C1 segment of cervical spinal cord (tissue), 14 donors: ENCODE measurements around the gene EEF2K.

Experiments
- DNase-seq, 14 donors: peaks; one replicate each; lab custom pipeline; 2025; lab: John Stamatoyannopoulos, UW

The EEF2K gene

DNA sequence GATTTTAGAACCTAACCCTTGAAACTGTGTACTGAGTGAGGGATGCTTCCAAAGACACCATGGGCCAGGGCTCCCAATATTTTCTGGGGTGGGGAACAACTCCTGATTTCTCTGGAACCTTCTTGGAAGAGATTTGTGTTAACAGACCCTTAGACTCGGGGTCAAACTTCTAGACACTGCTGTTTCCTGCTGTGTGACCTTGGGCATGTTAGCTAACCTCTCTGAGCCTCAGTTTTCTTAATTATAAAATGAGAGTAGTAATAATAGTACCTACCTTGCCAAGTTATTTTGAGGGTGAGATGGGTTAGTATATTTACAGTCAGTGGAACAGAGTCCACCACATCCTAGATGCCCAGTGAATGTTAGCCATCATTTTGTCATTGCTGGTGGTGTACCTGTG lies 109.9 kb downstream of the EEF2K start:
- DNase-seq, result no peak

GRCh38 chr16:22316411-22316811 lies 110.3 kb downstream of the EEF2K start:
- no peak for DNase-seq

DNA sequence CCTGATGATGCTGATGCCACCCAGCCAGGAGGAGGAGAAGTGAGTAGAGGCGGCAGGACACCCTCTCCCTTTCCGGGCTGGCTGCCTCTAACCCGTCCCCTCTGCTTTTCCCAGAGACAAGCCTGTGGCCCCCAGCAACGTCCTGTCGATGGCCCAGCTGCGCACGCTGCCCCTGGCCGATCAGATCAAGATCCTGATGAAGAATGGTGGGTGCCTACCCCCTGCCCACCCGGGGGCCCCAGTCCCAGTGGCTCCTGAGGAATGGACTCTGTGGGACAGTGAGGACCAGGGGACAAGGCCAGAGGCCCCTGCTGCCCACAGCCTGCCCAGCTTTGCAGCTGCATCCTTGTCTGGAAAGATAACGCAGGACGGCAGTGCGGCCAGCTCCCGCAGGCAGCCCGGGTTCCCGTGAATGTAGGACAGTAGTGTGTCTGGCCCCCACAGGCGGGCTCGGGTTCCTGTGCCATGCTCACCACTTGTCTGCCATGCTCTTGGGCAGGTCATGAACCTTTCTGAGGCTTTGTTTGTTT lies 111.0 kb downstream of the EEF2K start:
- no peak for DNase-seq

- DNase-seq, result no peak
Measured at GRCh38 chr16:22317625-22318024, 111.5 kb downstream of the EEF2K start.

- no peak for DNase-seq
Measured at GRCh38 chr16:22318690-22319358, 112.7 kb downstream of the EEF2K start.

DNA sequence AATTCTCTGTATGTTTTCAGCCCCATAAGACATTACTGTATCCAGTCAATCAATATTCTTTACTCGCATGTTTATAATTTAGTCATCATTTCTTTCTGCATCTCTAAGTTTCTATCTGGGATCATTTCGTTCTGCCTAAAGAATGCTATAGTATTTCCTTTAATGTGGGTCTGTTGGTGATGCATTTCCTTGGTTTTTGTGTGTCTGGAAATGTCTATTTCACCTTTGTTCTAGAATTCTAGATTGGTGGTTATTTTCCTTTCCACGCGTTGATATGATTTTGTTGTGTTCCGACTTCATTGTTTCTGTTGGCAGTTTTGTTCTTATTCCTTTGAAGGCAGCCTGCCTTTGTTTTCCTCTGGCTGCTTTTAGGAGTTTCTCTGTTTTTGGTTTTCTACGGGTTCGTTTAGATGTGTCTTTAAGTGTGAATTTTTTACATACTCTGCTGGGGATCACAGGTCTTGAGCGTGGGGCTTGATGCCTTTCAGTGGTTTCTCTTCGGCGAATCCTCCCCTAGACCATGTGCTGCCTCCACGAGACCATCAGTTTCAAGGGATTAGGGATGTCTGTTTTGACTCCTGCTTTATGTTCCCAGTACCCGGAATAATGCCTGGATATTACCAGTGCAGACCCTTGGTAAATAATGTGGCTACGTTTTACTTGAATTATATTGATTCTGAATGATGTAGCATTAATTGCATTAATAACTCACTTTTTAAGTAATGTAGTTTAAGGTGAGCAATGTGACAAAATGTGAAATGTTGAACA lies 114.7 kb downstream of the EEF2K start:
- DNase-seq, result no peak

GRCh38 chr16:22321340-22322001 lies 115.4 kb downstream of the EEF2K start:
- peak in 4 of 14 donors; percentile 2 to 72 (median 18) for DNase-seq

GRCh38 chr16:22322021-22322471 lies 116.0 kb downstream of the EEF2K start:
- DNase-seq, result peak in 1 of 14 donors; percentile 74

DNA sequence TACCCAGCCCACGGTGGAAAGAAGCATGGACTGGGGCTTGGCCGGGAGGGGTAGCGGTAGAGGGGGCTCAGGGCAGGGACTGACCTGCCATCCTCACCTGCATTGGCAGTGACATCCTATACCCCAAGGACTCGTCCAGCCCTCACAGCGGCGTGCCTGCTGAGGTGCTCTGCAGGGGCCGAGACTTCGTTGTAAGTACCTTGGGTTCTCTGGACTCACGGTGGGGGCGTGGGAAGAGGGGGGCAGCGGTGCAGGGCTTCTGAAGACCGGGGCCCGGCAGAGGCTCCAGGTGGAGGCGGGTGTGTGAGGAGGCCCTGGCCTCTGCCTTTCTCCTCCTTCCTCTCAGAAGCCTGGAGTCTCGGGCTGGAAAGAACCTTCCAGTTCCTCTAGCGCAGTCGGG lies 116.7 kb downstream of the EEF2K start:
- DNase-seq, result no peak

DNA sequence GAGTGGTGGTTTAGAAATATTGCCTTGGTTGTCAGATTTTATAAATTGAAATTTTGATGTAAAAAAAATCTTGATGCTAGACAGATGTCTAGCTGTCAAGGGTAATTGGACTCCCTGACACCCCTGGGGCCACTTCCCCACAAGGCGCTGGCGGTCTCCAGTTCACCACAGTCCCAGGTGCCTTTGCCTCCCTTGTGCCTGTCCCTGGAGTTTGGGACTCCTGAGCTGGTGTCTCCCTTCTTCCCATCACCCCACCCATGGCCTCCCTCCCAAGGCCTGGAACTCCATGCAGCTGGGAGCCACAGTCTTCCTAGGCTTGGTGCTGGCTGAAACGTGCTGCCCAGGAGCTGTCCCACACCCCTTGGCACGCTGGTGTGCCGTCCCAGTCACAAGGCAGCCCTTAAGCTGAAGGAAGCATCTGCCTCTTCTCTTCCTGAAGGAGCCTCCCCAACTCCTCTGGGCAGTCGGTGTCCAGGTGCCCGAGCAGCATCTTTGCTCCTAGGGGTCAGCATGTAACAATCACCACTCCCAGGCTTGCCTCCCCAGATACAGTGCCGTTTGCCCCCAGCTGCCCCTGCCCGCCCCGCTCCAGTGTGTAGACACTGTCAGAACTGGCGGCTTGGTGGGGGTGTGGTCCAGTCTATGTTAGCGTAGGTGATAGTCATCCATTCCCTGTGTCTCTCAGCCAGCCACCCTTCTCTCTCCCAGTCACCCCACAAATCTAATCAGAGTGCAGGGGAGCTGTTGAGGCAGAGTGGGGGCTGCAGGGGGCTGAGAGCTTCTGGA lies 117.3 kb downstream of the EEF2K start:
- no peak for DNase-seq

GRCh38 chr16:22323959-22324786 lies 118.1 kb downstream of the EEF2K start:
- no peak for DNase-seq

DNA sequence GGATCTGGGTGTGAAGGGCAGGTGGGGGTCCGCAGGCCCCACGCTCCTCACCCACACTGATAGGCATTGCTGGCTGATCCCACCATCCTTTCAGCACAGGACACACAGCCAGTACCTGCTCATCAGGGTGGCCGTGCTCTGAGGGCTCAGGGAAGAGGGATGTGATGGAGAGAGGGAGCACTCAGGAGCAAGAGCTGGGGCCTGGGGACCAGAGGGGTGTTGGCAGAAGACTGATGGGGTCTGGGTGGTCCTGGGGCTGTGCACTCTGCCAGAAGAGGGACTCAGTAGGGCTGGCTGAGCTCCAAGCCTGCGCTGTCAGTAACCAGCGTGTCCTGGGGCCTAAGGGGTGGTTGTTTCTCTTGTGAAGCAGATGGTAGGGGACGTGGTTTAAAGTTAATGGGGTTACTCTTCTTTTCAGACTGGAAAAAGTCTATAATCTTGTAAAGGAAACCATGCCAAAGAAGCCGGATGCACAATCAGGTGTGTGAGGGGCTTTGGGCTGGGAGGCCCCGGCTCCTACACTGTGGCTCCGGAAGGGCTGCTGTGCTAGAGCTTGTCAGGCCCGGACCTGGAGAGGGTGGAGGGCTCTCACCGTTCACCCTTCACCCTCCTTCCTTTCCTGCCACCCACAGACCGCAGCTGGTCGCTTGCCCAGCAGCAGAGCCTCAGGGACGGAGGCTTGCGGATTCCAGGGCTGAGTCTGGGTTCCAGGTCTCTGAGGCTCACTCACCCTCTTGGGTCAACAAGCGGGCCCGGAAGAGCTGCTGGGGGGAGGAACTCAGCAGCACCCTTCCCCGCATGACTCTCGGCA lies 118.9 kb downstream of the EEF2K start:
- DNase-seq, result no peak

DNA sequence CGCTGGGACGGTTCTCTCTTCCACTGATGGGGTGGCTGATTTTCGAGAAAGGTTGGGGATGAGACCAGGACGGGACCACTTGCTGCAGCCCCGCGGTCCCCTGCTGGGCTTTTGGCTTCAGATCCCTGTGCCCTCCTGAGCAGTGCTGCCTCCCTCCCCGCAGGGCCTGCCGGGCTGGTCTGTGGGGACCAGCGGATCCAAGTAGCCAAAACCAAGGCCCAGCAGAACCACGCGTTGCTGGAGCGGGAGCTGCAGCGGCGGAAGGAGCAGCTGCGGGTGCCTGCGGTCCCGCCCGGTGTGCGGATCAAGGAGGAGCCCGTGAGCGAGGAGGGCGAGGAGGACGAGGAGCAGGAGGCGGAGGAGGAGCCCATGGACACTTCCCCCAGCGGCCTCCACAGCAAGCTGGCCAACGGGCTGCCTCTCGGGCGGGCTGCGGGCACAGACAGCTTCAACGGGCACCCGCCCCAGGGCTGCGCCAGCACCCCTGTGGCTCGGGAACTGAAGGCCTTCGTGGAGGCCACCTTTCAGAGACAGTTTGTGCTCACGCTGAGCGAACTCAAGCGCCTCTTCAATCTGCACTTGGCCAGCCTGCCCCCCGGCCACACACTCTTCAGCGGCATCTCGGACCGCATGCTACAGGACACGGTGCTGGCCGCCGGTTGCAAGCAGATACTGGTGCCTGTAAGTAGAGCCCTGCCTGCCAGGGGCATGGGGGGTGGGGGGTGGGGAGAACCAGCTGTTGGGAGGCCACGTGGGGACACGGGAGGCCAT lies 119.7 kb downstream of the EEF2K start:
- DNase-seq, result no peak

DNA sequence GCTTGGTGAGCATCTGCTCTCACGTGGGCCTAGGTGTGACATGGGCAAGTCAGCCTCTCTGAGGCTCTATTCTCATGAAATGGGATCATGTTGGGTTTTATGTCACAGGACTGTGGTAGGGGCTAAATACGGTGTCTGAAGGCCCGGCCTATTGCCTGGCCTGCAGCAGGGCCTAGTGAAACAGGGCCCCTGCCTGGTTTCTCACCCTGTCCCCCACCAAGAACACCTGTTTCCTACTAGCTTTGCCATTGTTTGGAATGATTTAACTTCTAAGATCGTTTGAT lies 120.2 kb downstream of the EEF2K start:
- no peak for DNase-seq

DNA sequence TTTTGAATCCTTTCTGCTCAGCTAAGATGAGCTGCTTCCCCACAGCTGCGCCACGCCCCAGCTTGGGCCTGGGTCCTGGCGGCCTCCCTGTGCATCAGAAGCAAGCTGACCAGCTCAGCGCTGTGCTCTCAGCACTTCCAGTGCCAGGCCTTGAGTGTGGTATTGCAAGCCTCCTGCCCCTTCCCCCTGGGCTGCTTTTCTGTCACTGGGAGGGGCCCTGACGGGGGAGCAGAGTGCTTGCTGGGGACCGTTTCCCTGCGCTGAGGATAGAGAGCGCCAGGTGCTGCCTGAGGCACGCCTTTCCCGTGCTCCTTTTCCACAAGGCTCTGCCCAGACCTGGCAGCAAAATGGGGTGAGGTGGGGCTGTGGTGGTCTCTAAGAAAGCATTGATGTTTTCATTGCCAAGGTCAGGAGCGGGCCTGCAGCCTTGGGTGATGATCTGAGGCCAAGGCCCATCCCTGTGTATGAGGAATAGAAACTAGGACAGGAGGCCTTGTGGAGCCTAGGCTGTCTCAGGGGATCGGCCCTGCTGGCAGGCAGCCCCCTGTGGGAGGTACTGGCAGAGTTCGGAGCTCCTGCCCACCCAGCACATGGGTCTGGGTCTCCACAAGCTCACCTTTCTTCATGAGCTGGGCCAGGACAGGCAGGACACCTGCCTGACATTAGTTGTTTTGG lies 120.8 kb downstream of the EEF2K start:
- no peak for DNase-seq

- no peak for DNase-seq
Measured at GRCh38 chr16:22327446-22327775, 121.3 kb downstream of the EEF2K start.

DNA sequence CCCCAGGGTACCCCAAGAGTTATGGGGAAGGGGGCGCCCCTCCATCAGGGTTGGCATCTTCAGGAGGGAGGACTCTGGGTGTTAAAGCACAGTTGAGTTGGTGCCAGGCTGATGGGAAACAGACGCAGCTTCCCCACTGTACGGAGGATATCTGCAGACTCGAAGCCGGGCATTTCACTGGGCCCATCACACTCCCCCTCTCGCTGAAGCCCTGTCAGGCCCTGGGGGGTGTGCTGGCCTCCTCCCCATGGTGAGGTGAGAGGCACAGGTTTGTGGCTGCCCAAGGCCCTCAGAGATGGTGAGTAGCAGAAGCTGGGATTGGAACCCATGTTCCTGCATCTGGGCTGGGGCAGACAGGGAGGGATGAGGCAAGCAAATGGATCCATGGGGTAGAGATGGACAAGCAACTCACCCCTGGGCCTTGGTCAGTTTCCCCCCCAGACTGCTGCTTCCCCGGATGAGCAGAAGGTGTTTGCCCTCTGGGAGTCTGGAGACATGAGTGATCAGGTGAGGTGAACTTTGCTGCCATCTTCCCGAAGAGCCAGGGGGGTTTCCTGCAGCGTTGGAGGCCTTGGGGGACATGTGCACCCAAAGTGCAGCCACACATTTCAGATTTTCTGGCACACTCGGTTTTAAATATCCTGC lies 122.1 kb downstream of the EEF2K start:
- no peak for DNase-seq

DNA sequence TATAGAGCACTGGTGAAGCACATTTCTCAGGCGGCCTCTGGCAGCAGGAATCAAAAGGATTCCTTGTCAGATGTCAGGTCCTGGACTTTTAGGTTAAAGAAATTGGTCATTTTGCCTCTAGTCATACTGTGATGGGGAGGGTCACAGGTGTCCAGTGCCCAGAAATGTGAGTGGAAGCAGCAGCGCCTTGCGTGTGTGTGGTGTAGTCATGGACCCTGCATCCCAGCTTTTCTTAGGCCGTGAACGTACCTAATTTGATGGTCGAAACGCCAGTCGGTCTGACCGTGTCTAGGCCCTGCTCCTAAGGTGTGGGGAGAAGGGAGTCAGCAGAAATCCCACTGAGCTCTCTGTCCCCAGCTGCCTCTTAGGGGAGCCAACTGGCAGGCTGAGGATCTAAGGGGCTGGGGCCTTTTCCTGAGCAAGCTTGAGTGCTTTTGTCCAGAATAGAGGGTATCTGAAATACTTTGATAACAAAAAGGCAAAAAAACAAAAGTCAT lies 123.2 kb downstream of the EEF2K start:
- DNase-seq, result no peak
